ENCODE data around the gene TSFM. TPM values are rescaled to one million over a fixed set of nuclear protein-coding genes. Genes with fewer than 3 reads are reported as not detected.

TSFM gene
- total and polyA plus RNA-seq, 2 of the 4 experiments (the other 2 are of a cell fraction) = 11.5 to 14.0 TPM

DNA sequence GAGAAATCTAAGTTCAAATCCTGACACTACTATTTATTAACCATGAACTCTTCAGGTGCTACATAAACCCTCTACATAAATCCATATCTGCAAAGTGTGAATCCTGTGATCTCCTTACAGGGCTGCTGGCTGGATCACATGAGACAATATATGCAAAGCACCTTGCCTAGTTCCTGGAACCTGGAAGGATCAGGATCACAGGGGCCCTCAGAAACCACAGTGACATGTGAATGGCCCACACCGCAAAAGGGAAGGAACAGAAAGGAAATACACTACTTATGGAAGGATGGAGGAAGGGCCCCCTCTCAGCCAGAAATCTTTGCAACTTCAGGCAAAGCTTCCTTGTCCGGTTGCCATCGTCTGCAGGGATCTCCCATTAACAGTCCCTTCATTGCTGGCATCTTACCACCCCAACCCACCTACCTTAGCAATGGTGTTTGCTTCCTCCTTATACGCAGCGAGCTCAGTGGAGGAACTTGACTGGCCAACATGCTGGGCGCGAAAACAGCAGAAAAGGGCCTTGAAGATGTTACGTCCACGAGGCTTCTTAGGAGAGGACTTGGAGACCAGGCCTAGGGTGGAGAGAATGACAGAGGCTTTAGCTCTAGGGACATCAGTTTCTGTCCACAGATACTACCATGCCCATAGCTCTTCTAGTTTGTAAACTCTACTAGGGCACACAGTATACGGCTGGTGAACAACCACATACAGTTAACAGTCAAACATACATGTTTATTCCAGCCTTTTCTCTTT, 46.6 kb downstream of the TSFM start (continued):
- no peak for TF ChIP-seq RCOR1 (IDR thresholded peaks at IDR 0.05; ENCODE audit: insufficient replicate concordance, low read length)

DNA sequence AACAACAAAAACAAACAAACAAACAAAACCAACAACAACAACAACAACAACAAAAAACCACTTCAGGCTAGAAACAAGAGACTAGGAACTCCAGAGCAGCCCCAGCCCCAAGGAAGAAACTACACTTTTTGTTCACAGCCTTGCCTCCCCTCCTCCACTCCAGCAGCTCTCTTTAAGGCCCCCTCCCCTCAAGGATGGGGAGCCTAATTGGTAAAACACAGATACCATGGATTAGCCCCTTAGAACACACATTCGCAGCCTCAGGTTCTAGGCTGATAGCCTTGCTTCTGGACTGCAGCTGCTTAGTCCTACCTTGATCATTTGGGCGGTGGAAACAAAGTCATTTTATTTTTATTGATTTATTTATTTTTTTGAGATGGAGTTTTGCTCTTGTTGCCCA, 47.8 kb downstream of the TSFM start:
- H2BK5ac ChIP-seq (ENCODE audit: low read depth, low read length, poor library complexity, severe bottlenecking) = no peak overlapping the region
- no peak overlapping the region for H2BK20ac ChIP-seq (ENCODE audit: low read depth, low read length)
- POLR2A ChIA-PET (ENCODE audit: unreplicated experiment) = no interaction called here
- BruUV-seq (replicated peaks) = no TSS peak
- H4K8ac ChIP-seq (ENCODE audit: low read depth in 2 of 2, low read length in 2 of 2) = no peak overlapping the region
- no peak overlapping the region for H3K56ac ChIP-seq (ENCODE audit: extremely low read depth, insufficient read depth, low read length)
- in situ Hi-C loops (cut with MboI; ENCODE audit: low sequenced_read_pairs) = no loop called here
- H3K36me3 ChIP-seq (ENCODE audit: control insufficient read depth, insufficient read depth, low read length) = peaks cover 42% of the 10 kb centered on the region
- H4K91ac ChIP-seq (ENCODE audit: insufficient read depth, low read depth, low read length) = no peak overlapping the region
- CTCF ChIA-PET = interaction anchor here (1.0 kb wide), 1 partner anchor 75 kb away, joined by 3 read pairs; no protein-coding TSS in a partner anchor
- no peak overlapping the region for H2AK5ac ChIP-seq (ENCODE audit: low read depth, low read length)
- peaks cover 37% of the 10 kb centered on the region for H3K4me1 ChIP-seq (ENCODE audit: control insufficient read depth, insufficient read depth, low read length)
- no peaks in the 10 kb centered on the region for H3K27me3 ChIP-seq (ENCODE audit: control insufficient read depth, insufficient read depth, low read length)
- H3K9ac ChIP-seq (ENCODE audit: low read depth, low read length) = no peak overlapping the region
- no CpG with 5 or more reads among the region's 2 CpGs for WGBS, 2 experiments (ENCODE audit: extremely low coverage in 2 of 2, insufficient read length in 1 of 2)
- H2BK120ac ChIP-seq (ENCODE audit: low read depth, low read length) = no peak overlapping the region
- H3K27ac ChIP-seq (ENCODE audit: insufficient read depth, low read length) = no peak overlapping the region
- no peak overlapping the region for H4K5ac ChIP-seq (ENCODE audit: low read depth, low read length)
- H3K14ac ChIP-seq (replicated peaks; ENCODE audit: low read depth, low read length) = no peak overlapping the region
- H3K4me3 ChIP-seq (ENCODE audit: insufficient read depth, low read depth, low read length) = no peak overlapping the region
- H3K4ac ChIP-seq (ENCODE audit: low read depth, low read length) = no peak overlapping the region
- peaks cover 93% of the 10 kb centered on the region for H4K20me1 ChIP-seq (ENCODE audit: insufficient read depth, low read length)
- H2BK15ac ChIP-seq (ENCODE audit: low read depth, low read length) = no peak overlapping the region
- TF ChIP-seq MAZ (IDR thresholded peaks at IDR 0.05; ENCODE audit: borderline replicate concordance, low read depth, low read length) (no peak), CEBPB (IDR thresholded peaks at IDR 0.05; ENCODE audit: low read depth, low read length) (no peak), MAFK (IDR thresholded peaks at IDR 0.05; ENCODE audit: low read depth, low read length) (no peak)
- peaks cover 26 to 76% of the 10 kb centered on the region in 2 experiments for H3K79me1 ChIP-seq (ENCODE audit: low read depth in 1 of 2, low read length in 2 of 2)
- H2AFZ ChIP-seq (replicated peaks; ENCODE audit: low read length, poor library complexity) = no peak overlapping the region
- H3K4me2 ChIP-seq (ENCODE audit: low read depth, low read length) = no peak overlapping the region
- H2AK9ac ChIP-seq (replicated peaks; ENCODE audit: low read depth, low read length, poor library complexity) = no peak overlapping the region
- no peak overlapping the region for H3K18ac ChIP-seq (ENCODE audit: low read depth, low read length)
- dilution Hi-C loops (cut with HindIII; ENCODE audit: low sequenced_read_pairs, unreplicated experiment) = no loop called here
- H3K9me3 ChIP-seq (ENCODE audit: control insufficient read depth, insufficient read depth, low read length) = no peaks in the 10 kb centered on the region
- intact Hi-C loops (cut with micrococcal nuclease) = no loop called here
- H3K9me1 ChIP-seq (ENCODE audit: insufficient read depth, low read length) = peaks cover 30% of the 10 kb centered on the region
- H3K23ac ChIP-seq (ENCODE audit: low read depth, low read length) = no peak overlapping the region
- no peak for DNase-seq
- ATAC-seq (ENCODE audit: low read depth) = no peak
